ENCODE results near the gene CORO6. TPM values are rescaled to one million over a fixed set of nuclear protein-coding genes. Genes with fewer than 3 reads are reported as not detected.

CORO6 gene
- total and polyA plus RNA-seq, 10 of the 15 experiments (the other 5 are each of a cell fraction or from before 2014, with no cell fraction given), result 0.26 to 5.0 (median 1.7) TPM; not detected in 1

- ChIA-PET POLR2A (interaction anchor here (1.8 kb wide), 1 partner anchor 10 kb away, joined by 6 read pairs; no protein-coding TSS in a partner anchor), SMC1A (ENCODE audit: uncharacterized antibody, unreplicated experiment) (interaction anchor here (0.8 to 3.1 kb wide), 7 partner anchors 10 to 105 kb away, joined by 3 to 12 read pairs (median 6); no protein-coding TSS in a partner anchor), RAD21 (ENCODE audit: unreplicated experiment) (no interaction called here), CTCF (interaction anchor here (0.7 to 2.8 kb wide), 7 partner anchors 10 to 630 kb away, joined by 3 to 17 read pairs (median 3); no protein-coding TSS in a partner anchor)
- no peak for TF ChIP-seq NBN (IDR thresholded peaks at IDR 0.05)
- no peak for TF ChIP-seq KDM1A (IDR thresholded peaks at IDR 0.05; ENCODE audit: borderline replicate concordance)
- TF ChIP-seq CHD1 (IDR thresholded peaks at IDR 0.05; ENCODE audit: low read depth, low read length), result no peak
- no peak for TF ChIP-seq E2F4 (IDR thresholded peaks at IDR 0.05; ENCODE audit: low read depth, low read length)
- TF ChIP-seq MEF2A (IDR thresholded peaks at IDR 0.05; ENCODE audit: insufficient read depth, low read depth, low read length), result no peak
- no peak for TF ChIP-seq TCF3 (IDR thresholded peaks at IDR 0.05; ENCODE audit: borderline replicate concordance, insufficient read depth, low read depth, low read length)
- no peak for TF ChIP-seq ZNF274 (IDR thresholded peaks at IDR 0.05; ENCODE audit: insufficient read depth, insufficient read length)
- ATAC-seq (no peak), FAIRE-seq (no peak), DNase-seq (ENCODE audit: low read depth, low spot score) (no peak)
- Histone ChIP-seq H3K9ac (ENCODE audit: control insufficient read depth, insufficient read depth, low read length) (no peak overlapping the region), H3K36me3 (ENCODE audit: control insufficient read depth in 2 of 2, insufficient read depth in 2 of 2, low read length in 1 of 2) (peaks cover 1 to 7% of the 10 kb centered on the region in 2 experiments; a peak in 3 of 4 replicates), H3K9me3 (replicated peaks; ENCODE audit: control insufficient read depth, insufficient read depth, low read length) (no peaks in the 10 kb centered on the region), H3K4me3 (no peak overlapping the region), H3K4me2 (ENCODE audit: control insufficient read depth, insufficient read depth) (no peak overlapping the region), H3K27me3 (replicated peaks in 1 of 2; ENCODE audit: control insufficient read depth in 2 of 2, insufficient read depth in 2 of 2, low read length in 1 of 2) (no peaks in the 10 kb centered on the region), H3K4me1 (ENCODE audit: control insufficient read depth, insufficient read depth, low read length) (no peaks in the 10 kb centered on the region), H3K27ac (ENCODE audit: control insufficient read depth, insufficient read depth) (no peak overlapping the region), H2AFZ (ENCODE audit: control insufficient read depth, low read depth, low read length) (no peak overlapping the region), H3K79me2 (ENCODE audit: control insufficient read depth, insufficient read depth, low read length) (no peaks in the 10 kb centered on the region), H4K20me1 (ENCODE audit: control insufficient read depth, insufficient read depth) (no peaks in the 10 kb centered on the region)
- BruUV-seq (replicated peaks), result no TSS peak
- in situ Hi-C loops (cut with MboI) (no loop called here), intact Hi-C loops (cut with micrococcal nuclease; ENCODE audit: unreplicated experiment) (no loop called here)
- WGBS (ENCODE audit: insufficient coverage, insufficient replicate concordance, low lambda C conversion rate, missing lambda C conversion rate), result 99% methylated on average over 6 of the region's 6 CpGs
These were observed 32.6 kb upstream of the CORO6 start for GRCh38 chr17:29655323-29655722.
